ENCODE results near the gene GPC6.

Gene GPC6

GRCh38 chr13:94317063-94317491 is 1090.5 kb downstream of the GPC6 start:
- CTCF ChIA-PET: no interaction called here
- no peak overlapping the region for H3K4me3 ChIP-seq (ENCODE audit: low read depth, low read length)
- POLR2A ChIA-PET: no interaction called here
- H3K36me3 ChIP-seq (ENCODE audit: control insufficient read depth in 2 of 2, insufficient read depth in 1 of 2, low read length in 2 of 2): no peaks in the 10 kb centered on the region
- no peak overlapping the region for H3K27ac ChIP-seq (ENCODE audit: extremely low read depth, low read depth, low read length)
- no peaks in the 10 kb centered on the region for H3K9me3 ChIP-seq (ENCODE audit: control insufficient read depth, insufficient read depth, low read depth, low read length)
- no peaks in the 10 kb centered on the region for H3K4me1 ChIP-seq (ENCODE audit: control insufficient read depth, insufficient read depth, low read length)
- TF ChIP-seq SP2 (tag by site-specific recombination; IDR thresholded peaks at IDR 0.05) (no peak), ZNF350 (tag by site-specific recombination; IDR thresholded peaks at IDR 0.05) (no peak), ZNF148 (tag by site-specific recombination; IDR thresholded peaks at IDR 0.05; ENCODE audit: borderline replicate concordance) (no peak)

GRCh38 chr13:94318418-94318817 is 1091.8 kb downstream of the GPC6 start:
- CTCF ChIA-PET: no interaction called here
- no peaks in the 10 kb centered on the region for H3K4me1 ChIP-seq (ENCODE audit: control insufficient read depth, insufficient read depth, low read length)

GRCh38 chr13:94319501-94319900 is 1092.9 kb downstream of the GPC6 start:
- POLR2A ChIA-PET: no interaction called here
- no peak for TF ChIP-seq ZNF707 (tag by site-specific recombination; IDR thresholded peaks at IDR 0.05)
- TF ChIP-seq ZNF221 (tag by site-specific recombination; IDR thresholded peaks at IDR 0.05; ENCODE audit: borderline replicate concordance): no peak
- no peak for TF ChIP-seq ZNF624 (tag by site-specific recombination; IDR thresholded peaks at IDR 0.05)
- TF ChIP-seq ZNF843 (tag by site-specific recombination; IDR thresholded peaks at IDR 0.05): no peak
- no peak for TF ChIP-seq ZBTB44 (tag by site-specific recombination; IDR thresholded peaks at IDR 0.05)
- TF ChIP-seq ZNF555 (tag by site-specific recombination; conservative IDR thresholded peaks at IDR 0.05): no peak
- no peak for TF ChIP-seq ZNF354C (tag by site-specific recombination; IDR thresholded peaks at IDR 0.05; ENCODE audit: borderline replicate concordance, low read depth)

More at GRCh38 chr13:94318418-94318817, 1091.8 kb downstream of the GPC6 start:
- H3K4me3 ChIP-seq (ENCODE audit: low read depth, low read length): no peak overlapping the region
- H3K36me3 ChIP-seq (ENCODE audit: control insufficient read depth in 2 of 2, insufficient read depth in 1 of 2, low read length in 2 of 2): no peaks in the 10 kb centered on the region
- POLR2A ChIA-PET: no interaction called here
- H3K9me3 ChIP-seq (ENCODE audit: control insufficient read depth, insufficient read depth, low read depth, low read length): no peaks in the 10 kb centered on the region
- no peak overlapping the region for H3K27ac ChIP-seq (ENCODE audit: extremely low read depth, low read depth, low read length)
- TF ChIP-seq ZNF610 (tag by site-specific recombination; IDR thresholded peaks at IDR 0.05; ENCODE audit: borderline replicate concordance) (no peak), MYNN (tag by site-specific recombination; IDR thresholded peaks at IDR 0.05; ENCODE audit: borderline replicate concordance) (no peak), ZNF621 (tag by site-specific recombination; IDR thresholded peaks at IDR 0.05) (no peak), ZNF391 (tag by site-specific recombination; IDR thresholded peaks at IDR 0.05; ENCODE audit: borderline replicate concordance, low read depth) (no peak), ZNF184 (tag by site-specific recombination; IDR thresholded peaks at IDR 0.05) (no peak), ZBTB7A (tag by site-specific recombination; IDR thresholded peaks at IDR 0.05; ENCODE audit: low read depth) (no peak), ZBTB21 (tag by site-specific recombination; IDR thresholded peaks at IDR 0.05) (no peak)
- TF ChIP-seq, protein P1, sequence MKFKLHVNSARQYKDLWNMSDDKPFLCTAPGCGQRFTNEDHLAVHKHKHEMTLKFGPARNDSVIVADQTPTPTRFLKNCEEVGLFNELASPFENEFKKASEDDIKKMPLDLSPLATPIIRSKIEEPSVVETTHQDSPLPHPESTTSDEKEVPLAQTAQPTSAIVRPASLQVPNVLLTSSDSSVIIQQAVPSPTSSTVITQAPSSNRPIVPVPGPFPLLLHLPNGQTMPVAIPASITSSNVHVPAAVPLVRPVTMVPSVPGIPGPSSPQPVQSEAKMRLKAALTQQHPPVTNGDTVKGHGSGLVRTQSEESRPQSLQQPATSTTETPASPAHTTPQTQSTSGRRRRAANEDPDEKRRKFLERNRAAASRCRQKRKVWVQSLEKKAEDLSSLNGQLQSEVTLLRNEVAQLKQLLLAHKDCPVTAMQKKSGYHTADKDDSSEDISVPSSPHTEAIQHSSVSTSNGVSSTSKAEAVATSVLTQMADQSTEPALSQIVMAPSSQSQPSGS (tag by site-specific recombination; IDR thresholded peaks at IDR 0.05; ENCODE audit: low read depth): no peak

More at GRCh38 chr13:94319501-94319900, 1092.9 kb downstream of the GPC6 start:
- no peaks in the 10 kb centered on the region for H3K36me3 ChIP-seq (ENCODE audit: control insufficient read depth in 2 of 2, insufficient read depth in 1 of 2, low read length in 2 of 2)
- no peak overlapping the region for H3K4me3 ChIP-seq (ENCODE audit: low read depth, low read length)
- H3K27ac ChIP-seq (ENCODE audit: extremely low read depth, low read depth, low read length): no peak overlapping the region
- CTCF ChIA-PET: no interaction called here
- no peaks in the 10 kb centered on the region for H3K9me3 ChIP-seq (ENCODE audit: control insufficient read depth, insufficient read depth, low read depth, low read length)
- H3K4me1 ChIP-seq (ENCODE audit: control insufficient read depth, insufficient read depth, low read length): no peaks in the 10 kb centered on the region
